Stimulated activated naive B cell treated with anti-CD40 and anti-IgM and Interleukin-4, amounts not matched to agents 10 μg/mL and 1 μg/mL and 100 μg/mL, for 72 hours (primary cell): ENCODE results near the gene FAM83F.

Experiments
- ATAC-seq, 2 donors: fragments of 150-1000 bp; cut with Tn5 transposase; replicated peaks; 2 replicates each; pipeline ENCODE4 v1.10.0; 2021; ENCODE audit warnings: moderate library complexity in 1 of 2
- DNase-seq: peaks from one replicate; pipeline ENCODE4 v3.0.0; 2021
- H3K27ac Mint-ChIP-seq: one replicate; pipeline ENCODE4 v1.8.0; 2022; ENCODE audit warnings: mild to moderate bottlenecking, mixed read lengths
- H3K27me3 Mint-ChIP-seq, 2 donors: one replicate each; pipeline ENCODE4 v1.8.0; 2022; ENCODE audit warnings: mixed read lengths in 2 of 2
- H3K36me3 Mint-ChIP-seq, 2 donors: one replicate each; pipeline ENCODE4 v1.8.0; 2022; ENCODE audit warnings: mixed read lengths in 2 of 2, mild to moderate bottlenecking in 1 of 2
- H3K4me1 Mint-ChIP-seq, 2 donors: one replicate each; pipeline ENCODE4 v1.8.0; 2022; ENCODE audit warnings: mixed read lengths in 2 of 2, mild to moderate bottlenecking in 1 of 2
- H3K4me3 Mint-ChIP-seq, 2 donors: one replicate each; pipeline ENCODE4 v1.8.0; 2022; ENCODE audit warnings: mild to moderate bottlenecking in 2 of 2, mixed read lengths in 2 of 2, moderate library complexity in 1 of 2
- H3K9me3 Mint-ChIP-seq, 2 donors: one replicate each; pipeline ENCODE4 v1.8.0; 2022; ENCODE audit warnings: mixed read lengths in 2 of 2, mild to moderate bottlenecking in 1 of 2

FAM83F gene

GRCh38 chr22:40053460-40053859, 58.7 kb downstream of the FAM83F start:
- Mint-ChIP-seq H3K4me1 (peaks cover 51 to 86% of the 10 kb centered on the region in 2 donors), H3K27me3 (no peaks in the 10 kb centered on the region), H3K27ac (peak overlapping the region; percentile 60), H3K9me3 (peaks cover 0 to 2% of the 10 kb centered on the region in 2 donors), H3K36me3 (peaks cover 0 to 4% of the 10 kb centered on the region in 2 donors), H3K4me3 (no peak overlapping the region)
- DNase-seq (no peak), ATAC-seq (no peak)

GRCh38 chr22:40054486-40054885, 59.7 kb downstream of the FAM83F start:
- DNase-seq, result no peak
- no peak for ATAC-seq
- H3K27me3 Mint-ChIP-seq, result no peaks in the 10 kb centered on the region
- peaks cover 0 to 5% of the 10 kb centered on the region in 2 donors for H3K36me3 Mint-ChIP-seq
- peaks cover 53 to 86% of the 10 kb centered on the region in 2 donors for H3K4me1 Mint-ChIP-seq
- H3K4me3 Mint-ChIP-seq, result peak overlapping the region; percentile 73 to 79
- peak overlapping the region; percentile 94 for H3K27ac Mint-ChIP-seq
- H3K9me3 Mint-ChIP-seq, result peaks cover 0 to 2% of the 10 kb centered on the region in 2 donors

GRCh38 chr22:40055143-40055883, 60.6 kb downstream of the FAM83F start:
- peaks cover 0 to 2% of the 10 kb centered on the region in 2 donors for H3K9me3 Mint-ChIP-seq
- H3K4me3 Mint-ChIP-seq, result peak overlapping the region; percentile 73 to 79
- peak; percentile 94 to 95 for ATAC-seq
- DNase-seq, result no peak
- H3K4me1 Mint-ChIP-seq, result peaks cover 49 to 81% of the 10 kb centered on the region in 2 donors
- no peaks in the 10 kb centered on the region for H3K27me3 Mint-ChIP-seq
- peaks cover 0 to 5% of the 10 kb centered on the region in 2 donors for H3K36me3 Mint-ChIP-seq
- peak overlapping the region; percentile 94 for H3K27ac Mint-ChIP-seq

- ATAC-seq (no peak), DNase-seq (no peak)
- Mint-ChIP-seq H3K27ac (peak overlapping the region; percentile 94), H3K27me3 (no peaks in the 10 kb centered on the region), H3K4me3 (peak overlapping the region; percentile 33 to 58), H3K36me3 (peaks cover 0 to 5% of the 10 kb centered on the region in 2 donors), H3K9me3 (peaks cover 0 to 2% of the 10 kb centered on the region in 2 donors), H3K4me1 (peaks cover 45 to 73% of the 10 kb centered on the region in 2 donors)
These were observed 61.4 kb downstream of the FAM83F start for GRCh38 chr22:40056154-40056553.

GRCh38 chr22:40056559-40056958, 61.8 kb downstream of the FAM83F start:
- Mint-ChIP-seq H3K27ac (peak overlapping the region; percentile 94), H3K27me3 (no peaks in the 10 kb centered on the region), H3K9me3 (peaks cover 0 to 2% of the 10 kb centered on the region in 2 donors), H3K4me3 (no peak overlapping the region), H3K4me1 (peaks cover 41 to 69% of the 10 kb centered on the region in 2 donors), H3K36me3 (peaks cover 0 to 5% of the 10 kb centered on the region in 2 donors)
- DNase-seq (no peak), ATAC-seq (no peak)

GRCh38 chr22:40057652-40058051, 62.9 kb downstream of the FAM83F start:
- DNase-seq, result no peak
- Mint-ChIP-seq H3K4me1 (peaks cover 38 to 60% of the 10 kb centered on the region in 2 donors), H3K4me3 (peak overlapping the region in 1 of 2 donors; percentile 63), H3K27ac (peak overlapping the region; percentile 91), H3K36me3 (peaks cover 0 to 5% of the 10 kb centered on the region in 2 donors), H3K27me3 (no peaks in the 10 kb centered on the region), H3K9me3 (peaks cover 0 to 2% of the 10 kb centered on the region in 2 donors)
- no peak for ATAC-seq

GRCh38 chr22:40058265-40058664, 63.5 kb downstream of the FAM83F start:
- Mint-ChIP-seq H3K4me1 (peaks cover 35 to 56% of the 10 kb centered on the region in 2 donors), H3K4me3 (peak overlapping the region; percentile 38 to 63), H3K27ac (peak overlapping the region; percentile 91), H3K9me3 (peaks cover 0 to 2% of the 10 kb centered on the region in 2 donors), H3K27me3 (no peaks in the 10 kb centered on the region), H3K36me3 (peaks cover 0 to 5% of the 10 kb centered on the region in 2 donors)
- peak; percentile 28 to 40 for ATAC-seq
- peak; percentile 27 for DNase-seq

GRCh38 chr22:40065981-40066380, 71.2 kb downstream of the FAM83F start:
- peak overlapping the region; percentile 60 for H3K27ac Mint-ChIP-seq
- no peak for DNase-seq
- H3K4me3 Mint-ChIP-seq, result no peak overlapping the region
- H3K9me3 Mint-ChIP-seq, result no peaks in the 10 kb centered on the region
- H3K36me3 Mint-ChIP-seq, result peaks cover 0 to 2% of the 10 kb centered on the region in 2 donors
- peak in 1 of 2 donors; percentile 36 for ATAC-seq
- H3K4me1 Mint-ChIP-seq, result peaks cover 23 to 52% of the 10 kb centered on the region in 2 donors
- no peaks in the 10 kb centered on the region for H3K27me3 Mint-ChIP-seq

GRCh38 chr22:40067639-40068038, 72.9 kb downstream of the FAM83F start:
- Mint-ChIP-seq H3K4me3 (no peak overlapping the region), H3K27ac (peak overlapping the region; percentile 59), H3K36me3 (peaks cover 0 to 2% of the 10 kb centered on the region in 2 donors), H3K27me3 (no peaks in the 10 kb centered on the region), H3K9me3 (no peaks in the 10 kb centered on the region), H3K4me1 (peaks cover 30 to 65% of the 10 kb centered on the region in 2 donors)
- ATAC-seq (no peak), DNase-seq (no peak)

- DNase-seq (no peak), ATAC-seq (peak; percentile 56 to 80)
- H3K27me3 Mint-ChIP-seq, result no peaks in the 10 kb centered on the region
- no peaks in the 10 kb centered on the region for H3K9me3 Mint-ChIP-seq
- no peak overlapping the region for H3K27ac Mint-ChIP-seq
- H3K36me3 Mint-ChIP-seq, result no peaks in the 10 kb centered on the region
- peaks cover 29 to 66% of the 10 kb centered on the region in 2 donors for H3K4me1 Mint-ChIP-seq
- H3K4me3 Mint-ChIP-seq, result no peak overlapping the region
These were observed 75.9 kb downstream of the FAM83F start for GRCh38 chr22:40070701-40071100.

- no peak for DNase-seq
- no peak for ATAC-seq
- no peak overlapping the region for H3K4me3 Mint-ChIP-seq
- no peaks in the 10 kb centered on the region for H3K36me3 Mint-ChIP-seq
- H3K4me1 Mint-ChIP-seq, result peaks cover 29 to 66% of the 10 kb centered on the region in 2 donors
- H3K27me3 Mint-ChIP-seq, result no peaks in the 10 kb centered on the region
- no peaks in the 10 kb centered on the region for H3K9me3 Mint-ChIP-seq
- no peak overlapping the region for H3K27ac Mint-ChIP-seq
These were observed 77.0 kb downstream of the FAM83F start for GRCh38 chr22:40071720-40072119.

- ATAC-seq (peak; percentile 59 to 79), DNase-seq (no peak)
These were observed 82.2 kb downstream of the FAM83F start for GRCh38 chr22:40076702-40077645.

GRCh38 chr22:40077646-40078016, 82.9 kb downstream of the FAM83F start:
- Mint-ChIP-seq H3K4me3 (no peak overlapping the region), H3K27ac (no peak overlapping the region), H3K9me3 (no peaks in the 10 kb centered on the region), H3K4me1 (peaks cover 23 to 49% of the 10 kb centered on the region in 2 donors), H3K27me3 (no peaks in the 10 kb centered on the region), H3K36me3 (no peaks in the 10 kb centered on the region)
- ATAC-seq (no peak), DNase-seq (no peak)

More at GRCh38 chr22:40076702-40077645, 82.2 kb downstream of the FAM83F start:
- H3K4me1 Mint-ChIP-seq, result peaks cover 23 to 54% of the 10 kb centered on the region in 2 donors
- peak overlapping the region; percentile 94 for H3K27ac Mint-ChIP-seq
- H3K9me3 Mint-ChIP-seq, result no peaks in the 10 kb centered on the region
- H3K27me3 Mint-ChIP-seq, result no peaks in the 10 kb centered on the region
- H3K36me3 Mint-ChIP-seq, result no peaks in the 10 kb centered on the region
- peak overlapping the region; percentile 79 for H3K4me3 Mint-ChIP-seq

GRCh38 chr22:40081662-40082061, 86.9 kb downstream of the FAM83F start:
- ATAC-seq (no peak), DNase-seq (no peak)
- Mint-ChIP-seq H3K27me3 (no peaks in the 10 kb centered on the region), H3K9me3 (no peaks in the 10 kb centered on the region), H3K27ac (no peak overlapping the region), H3K4me1 (peaks cover 16 to 31% of the 10 kb centered on the region in 2 donors), H3K36me3 (no peaks in the 10 kb centered on the region), H3K4me3 (no peak overlapping the region)
